ENCODE results near the gene SMAD6.
A peak's percentile ranks its signal among the peaks of the same experiment; 100 is the strongest.

The SMAD6 gene

GRCh38 chr15:66747886-66748707 lies 46.1 kb downstream of the SMAD6 start:
- POLR2A ChIA-PET (ENCODE audit: low non-redundant PET) = interaction anchor here (0.7 kb wide), 1 partner anchor 1493 kb away, joined by 3 read pairs; no protein-coding TSS in a partner anchor
- no peak overlapping the region for H3K27ac ChIP-seq
- CTCF ChIA-PET = no interaction called here
- DNase-seq (ENCODE audit: low spot score) = no peak
- TF ChIP-seq CTCF (conservative IDR thresholded peaks at IDR 0.05; ENCODE audit: low read depth) = no peak

GRCh38 chr15:66748708-66749035 lies 46.6 kb downstream of the SMAD6 start:
- no peak overlapping the region for H3K27ac ChIP-seq
- no peak for TF ChIP-seq CTCF (conservative IDR thresholded peaks at IDR 0.05; ENCODE audit: low read depth)
- ChIA-PET POLR2A (ENCODE audit: low non-redundant PET) (interaction anchor here (0.7 kb wide), 1 partner anchor 1492 kb away, joined by 3 read pairs; no protein-coding TSS in a partner anchor), CTCF (no interaction called here)
- DNase-seq (ENCODE audit: low spot score) = no peak

- DNase-seq (ENCODE audit: low spot score) = no peak
- no peak for TF ChIP-seq CTCF (conservative IDR thresholded peaks at IDR 0.05; ENCODE audit: low read depth)
- no peak overlapping the region for H3K27ac ChIP-seq
- CTCF ChIA-PET = no interaction called here
- POLR2A ChIA-PET (ENCODE audit: low non-redundant PET) = no interaction called here
These were observed 48.0 kb downstream of the SMAD6 start for GRCh38 chr15:66749841-66750575.

- ChIA-PET POLR2A (ENCODE audit: low non-redundant PET) (no interaction called here), CTCF (no interaction called here)
- TF ChIP-seq CTCF (conservative IDR thresholded peaks at IDR 0.05; ENCODE audit: low read depth) = no peak
- DNase-seq (ENCODE audit: low spot score) = no peak
- H3K27ac ChIP-seq = no peak overlapping the region
These were observed 48.6 kb downstream of the SMAD6 start for GRCh38 chr15:66750609-66751008.

- ChIA-PET CTCF (no interaction called here), POLR2A (ENCODE audit: low non-redundant PET) (no interaction called here)
- no peak for TF ChIP-seq CTCF (conservative IDR thresholded peaks at IDR 0.05; ENCODE audit: low read depth)
- no peak for DNase-seq (ENCODE audit: low spot score)
- peak overlapping the region; percentile 13; the same call in 1 of the 2 replicates for H3K27ac ChIP-seq
These were observed 49.5 kb downstream of the SMAD6 start for GRCh38 chr15:66751579-66751978.

- ChIA-PET POLR2A (ENCODE audit: low non-redundant PET) (no interaction called here), CTCF (no interaction called here)
- no peak for DNase-seq (ENCODE audit: low spot score)
- TF ChIP-seq CTCF (conservative IDR thresholded peaks at IDR 0.05; ENCODE audit: low read depth) = no peak
- no peak overlapping the region for H3K27ac ChIP-seq
These were observed 50.0 kb downstream of the SMAD6 start for GRCh38 chr15:66752078-66752477.

Measured in RWPE1 (cell line).